ENCODE results near the gene TESK1.
"Not testable (repeated sequence)": the region's sequence is repeated elsewhere in the genome, so short reads cannot be mapped to it uniquely, and the experiment has no call there.

DNA sequence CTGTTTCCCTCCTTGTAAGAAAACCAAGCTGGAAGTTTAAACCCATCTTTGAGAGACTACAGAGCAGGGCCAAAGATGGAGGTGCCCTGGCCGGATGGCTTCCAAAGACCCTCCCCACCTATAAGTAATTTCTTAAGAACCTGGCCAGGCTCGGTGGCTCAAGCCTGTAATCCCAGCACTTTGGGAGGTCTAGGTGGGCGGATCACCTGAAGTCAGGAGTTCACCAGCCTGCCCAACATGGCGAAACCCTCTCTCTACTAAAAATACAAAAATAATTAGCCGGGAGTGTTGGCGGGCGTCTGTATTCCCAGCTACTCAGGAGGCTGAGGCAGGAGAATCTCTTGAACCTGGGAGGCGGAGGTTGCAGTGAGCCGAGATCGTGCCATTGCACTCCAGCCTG lies 40.7 kb downstream of the TESK1 start:
- not testable (repeated sequence) for TF ChIP-seq CHD2 (IDR thresholded peaks at IDR 0.05; ENCODE audit: low read length, partially characterized antibody); CBX8 (IDR thresholded peaks at IDR 0.05); GATA3 (IDR thresholded peaks at IDR 0.05; ENCODE audit: borderline replicate concordance); MAFK (IDR thresholded peaks at IDR 0.05; ENCODE audit: partially characterized antibody); POLR2A (IDR thresholded peaks at IDR 0.05; ENCODE audit: low read length); CEBPB (IDR thresholded peaks at IDR 0.05); TFCP2L1 (CRISPR knock-in tag; IDR thresholded peaks at IDR 0.05); EP300 (IDR thresholded peaks at IDR 0.05); HDAC2 (IDR thresholded peaks at IDR 0.05); ESRRA (IDR thresholded peaks at IDR 0.05; ENCODE audit: borderline replicate concordance, low read length); BHLHE40 (IDR thresholded peaks at IDR 0.05; ENCODE audit: low read depth, low read length)
- TF ChIP-seq, protein P1, sequence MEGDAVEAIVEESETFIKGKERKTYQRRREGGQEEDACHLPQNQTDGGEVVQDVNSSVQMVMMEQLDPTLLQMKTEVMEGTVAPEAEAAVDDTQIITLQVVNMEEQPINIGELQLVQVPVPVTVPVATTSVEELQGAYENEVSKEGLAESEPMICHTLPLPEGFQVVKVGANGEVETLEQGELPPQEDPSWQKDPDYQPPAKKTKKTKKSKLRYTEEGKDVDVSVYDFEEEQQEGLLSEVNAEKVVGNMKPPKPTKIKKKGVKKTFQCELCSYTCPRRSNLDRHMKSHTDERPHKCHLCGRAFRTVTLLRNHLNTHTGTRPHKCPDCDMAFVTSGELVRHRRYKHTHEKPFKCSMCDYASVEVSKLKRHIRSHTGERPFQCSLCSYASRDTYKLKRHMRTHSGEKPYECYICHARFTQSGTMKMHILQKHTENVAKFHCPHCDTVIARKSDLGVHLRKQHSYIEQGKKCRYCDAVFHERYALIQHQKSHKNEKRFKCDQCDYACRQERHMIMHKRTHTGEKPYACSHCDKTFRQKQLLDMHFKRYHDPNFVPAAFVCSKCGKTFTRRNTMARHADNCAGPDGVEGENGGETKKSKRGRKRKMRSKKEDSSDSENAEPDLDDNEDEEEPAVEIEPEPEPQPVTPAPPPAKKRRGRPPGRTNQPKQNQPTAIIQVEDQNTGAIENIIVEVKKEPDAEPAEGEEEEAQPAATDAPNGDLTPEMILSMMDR (IDR thresholded peaks at IDR 0.05) = not testable (repeated sequence)

All from A549 (cell line).